NCI-H226 (cell line): ENCODE measurements around the gene DBN1.
A peak's percentile ranks its signal among the peaks of the same experiment; 100 is the strongest.

Experiments used
- DNase-seq: peaks from one replicate; pipeline ENCODE4 v3.0.0-alpha.2; 2015

The DBN1 gene

GRCh38 chr5:177472460-177473442, 683 bp downstream of the DBN1 start:
- peak; percentile 34 for DNase-seq

GRCh38 chr5:177471610-177472356, 1.7 kb downstream of the DBN1 start:
- no peak for DNase-seq

- no peak for DNase-seq
Observed at GRCh38 chr5:177470759-177471536, 2.5 kb downstream of the DBN1 start.

- no peak for DNase-seq
Observed at GRCh38 chr5:177469750-177470525, 3.5 kb downstream of the DBN1 start.

GRCh38 chr5:177468685-177469628, 4.5 kb downstream of the DBN1 start:
- peak; percentile 68 for DNase-seq

- no peak for DNase-seq
Observed at GRCh38 chr5:177468329-177468684, 5.1 kb downstream of the DBN1 start.

- DNase-seq = no peak
Observed at GRCh38 chr5:177467436-177467835, 6.0 kb downstream of the DBN1 start.

- no peak for DNase-seq
Observed at GRCh38 chr5:177466861-177467260, 6.6 kb downstream of the DBN1 start.

- DNase-seq = no peak
Observed at GRCh38 chr5:177465044-177465443, 8.4 kb downstream of the DBN1 start.

GRCh38 chr5:177462021-177462670, 11.3 kb downstream of the DBN1 start:
- DNase-seq = no peak

- no peak for DNase-seq
Observed at GRCh38 chr5:177459819-177460628, 13.4 kb downstream of the DBN1 start.

- DNase-seq = no peak
Observed at GRCh38 chr5:177459357-177459756, 14.1 kb downstream of the DBN1 start.

- DNase-seq = no peak
Observed at GRCh38 chr5:177458912-177459350, 14.5 kb downstream of the DBN1 start.

- DNase-seq = no peak
Observed at GRCh38 chr5:177457852-177458681, 15.4 kb downstream of the DBN1 start.

- DNase-seq = peak; percentile 97
Observed at GRCh38 chr5:177456976-177457851, 16.2 kb downstream of the DBN1 start.

GRCh38 chr5:177456591-177456964, 16.9 kb downstream of the DBN1 start:
- no peak for DNase-seq
